Kidney tubule cell (primary cell): ENCODE data around the gene SPANXN5.
"Not testable (repeated sequence)": the region's sequence is repeated elsewhere in the genome, so short reads cannot be mapped to it uniquely, and the experiment has no call there.

ENCODE experiments used
- DNase-seq: peaks from one replicate; pipeline ENCODE4 v3.0.0-alpha.2; 2018; ENCODE audit warnings: low spot score

Gene SPANXN5

GRCh38 chrX:52797327-52797726, at the start of gene SPANXN5:
TSS of gene SPANXN5 (minus strand) at chrX:52797427. CDS start at chrX:52797348, 79 bp downstream.
- peak; percentile 42 for DNase-seq

GRCh38 chrX:52843619-52844018, 46.4 kb upstream of the SPANXN5 start:
- DNase-seq, result not testable (repeated sequence)

GRCh38 chrX:52839137-52839536, 41.9 kb upstream of the SPANXN5 start:
- no peak for DNase-seq

- no peak for DNase-seq
Observed at GRCh38 chrX:52830551-52830950, 33.3 kb upstream of the SPANXN5 start.

- no peak for DNase-seq
Observed at GRCh38 chrX:52824608-52825007, 27.4 kb upstream of the SPANXN5 start.

- peak; percentile 8 for DNase-seq
Observed at GRCh38 chrX:52821079-52821760, 24.0 kb upstream of the SPANXN5 start.

- no peak for DNase-seq
Observed at GRCh38 chrX:52819788-52820187, 22.6 kb upstream of the SPANXN5 start.

- DNase-seq, result no peak
Observed at GRCh38 chrX:52811065-52811625, 13.9 kb upstream of the SPANXN5 start, which contains the start of gene XAGE5. TSS of gene XAGE5 (plus strand) at chrX:52811287. CDS start at chrX:52812567, 1,280 bp downstream.

- DNase-seq, result peak; percentile 47
Observed at GRCh38 chrX:52804876-52805275, 7.6 kb upstream of the SPANXN5 start.

GRCh38 chrX:52773504-52773903, 23.7 kb downstream of the SPANXN5 start:
- not testable (repeated sequence) for DNase-seq

GRCh38 chrX:52765983-52766382, 31.2 kb downstream of the SPANXN5 start:
- DNase-seq, result not testable (repeated sequence)

GRCh38 chrX:52750952-52751351, 46.3 kb downstream of the SPANXN5 start, which contains the start of gene SSX2B:
TSS of gene SSX2B (plus strand) at chrX:52751252. CDS start at chrX:52752681, 1,429 bp downstream.
- DNase-seq, result not testable (repeated sequence)
